ENCODE measurements around the gene RAVER1. TPM values are rescaled to one million over a fixed set of nuclear protein-coding genes. Genes with fewer than 3 reads are reported as not detected.

RAVER1 gene
- total and polyA plus RNA-seq, 2 of the 13 experiments (the other 11 are each of a cell fraction or from before 2014, with no cell fraction given), result 3.6 to 7.9 TPM

- TF ChIP-seq, protein P1, sequence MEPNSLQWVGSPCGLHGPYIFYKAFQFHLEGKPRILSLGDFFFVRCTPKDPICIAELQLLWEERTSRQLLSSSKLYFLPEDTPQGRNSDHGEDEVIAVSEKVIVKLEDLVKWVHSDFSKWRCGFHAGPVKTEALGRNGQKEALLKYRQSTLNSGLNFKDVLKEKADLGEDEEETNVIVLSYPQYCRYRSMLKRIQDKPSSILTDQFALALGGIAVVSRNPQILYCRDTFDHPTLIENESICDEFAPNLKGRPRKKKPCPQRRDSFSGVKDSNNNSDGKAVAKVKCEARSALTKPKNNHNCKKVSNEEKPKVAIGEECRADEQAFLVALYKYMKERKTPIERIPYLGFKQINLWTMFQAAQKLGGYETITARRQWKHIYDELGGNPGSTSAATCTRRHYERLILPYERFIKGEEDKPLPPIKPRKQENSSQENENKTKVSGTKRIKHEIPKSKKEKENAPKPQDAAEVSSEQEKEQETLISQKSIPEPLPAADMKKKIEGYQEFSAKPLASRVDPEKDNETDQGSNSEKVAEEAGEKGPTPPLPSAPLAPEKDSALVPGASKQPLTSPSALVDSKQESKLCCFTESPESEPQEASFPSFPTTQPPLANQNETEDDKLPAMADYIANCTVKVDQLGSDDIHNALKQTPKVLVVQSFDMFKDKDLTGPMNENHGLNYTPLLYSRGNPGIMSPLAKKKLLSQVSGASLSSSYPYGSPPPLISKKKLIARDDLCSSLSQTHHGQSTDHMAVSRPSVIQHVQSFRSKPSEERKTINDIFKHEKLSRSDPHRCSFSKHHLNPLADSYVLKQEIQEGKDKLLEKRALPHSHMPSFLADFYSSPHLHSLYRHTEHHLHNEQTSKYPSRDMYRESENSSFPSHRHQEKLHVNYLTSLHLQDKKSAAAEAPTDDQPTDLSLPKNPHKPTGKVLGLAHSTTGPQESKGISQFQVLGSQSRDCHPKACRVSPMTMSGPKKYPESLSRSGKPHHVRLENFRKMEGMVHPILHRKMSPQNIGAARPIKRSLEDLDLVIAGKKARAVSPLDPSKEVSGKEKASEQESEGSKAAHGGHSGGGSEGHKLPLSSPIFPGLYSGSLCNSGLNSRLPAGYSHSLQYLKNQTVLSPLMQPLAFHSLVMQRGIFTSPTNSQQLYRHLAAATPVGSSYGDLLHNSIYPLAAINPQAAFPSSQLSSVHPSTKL (CRISPR knock-in tag; IDR thresholded peaks at IDR 0.05), result 0 out of 2 replicates have a peak, but pooled peaks have one; percentile 19
- TF ChIP-seq ZNF24 (IDR thresholded peaks at IDR 0.05) (no peak), SAP130 (CRISPR knock-in tag; IDR thresholded peaks at IDR 0.05; ENCODE audit: low read depth) (peak; percentile 49), ZBTB7A (CRISPR knock-in tag; IDR thresholded peaks at IDR 0.05) (0 out of 2 replicates have a peak, but pooled peaks have one; percentile 28), RFX5 (IDR thresholded peaks at IDR 0.05; ENCODE audit: low read depth, low read length) (no peak), U2AF1 (optimal IDR thresholded peaks at IDR 0.05; ENCODE audit: low read depth, low read length) (no peak), TFAP4 (IDR thresholded peaks at IDR 0.05; ENCODE audit: borderline replicate concordance, low read depth) (no peak), SNAPC2 (CRISPR knock-in tag; IDR thresholded peaks at IDR 0.05) (no peak), CAMTA2 (CRISPR knock-in tag; IDR thresholded peaks at IDR 0.05; ENCODE audit: borderline replicate concordance) (no peak), ZBTB8A (CRISPR knock-in tag; IDR thresholded peaks at IDR 0.05; ENCODE audit: borderline replicate concordance, low read depth) (no peak), MIER3 (CRISPR knock-in tag; IDR thresholded peaks at IDR 0.05; ENCODE audit: borderline replicate concordance) (no peak), ZBTB1 (CRISPR knock-in tag; IDR thresholded peaks at IDR 0.05; ENCODE audit: borderline replicate concordance) (no peak), SP5 (CRISPR knock-in tag; IDR thresholded peaks at IDR 0.05; ENCODE audit: borderline replicate concordance, low read depth) (no peak), TBX3 (IDR thresholded peaks at IDR 0.05; ENCODE audit: borderline replicate concordance) (no peak), RFXANK (CRISPR knock-in tag; IDR thresholded peaks at IDR 0.05) (no peak), RBM22 (optimal IDR thresholded peaks at IDR 0.05; ENCODE audit: low read length) (no peak), GTF3A (CRISPR knock-in tag; conservative IDR thresholded peaks at IDR 0.05) (no peak), ZNF703 (CRISPR knock-in tag; IDR thresholded peaks at IDR 0.05; ENCODE audit: borderline replicate concordance) (no peak), HOXA5 (CRISPR knock-in tag; IDR thresholded peaks at IDR 0.05) (no peak)
- TF ChIP-seq, protein P2, sequence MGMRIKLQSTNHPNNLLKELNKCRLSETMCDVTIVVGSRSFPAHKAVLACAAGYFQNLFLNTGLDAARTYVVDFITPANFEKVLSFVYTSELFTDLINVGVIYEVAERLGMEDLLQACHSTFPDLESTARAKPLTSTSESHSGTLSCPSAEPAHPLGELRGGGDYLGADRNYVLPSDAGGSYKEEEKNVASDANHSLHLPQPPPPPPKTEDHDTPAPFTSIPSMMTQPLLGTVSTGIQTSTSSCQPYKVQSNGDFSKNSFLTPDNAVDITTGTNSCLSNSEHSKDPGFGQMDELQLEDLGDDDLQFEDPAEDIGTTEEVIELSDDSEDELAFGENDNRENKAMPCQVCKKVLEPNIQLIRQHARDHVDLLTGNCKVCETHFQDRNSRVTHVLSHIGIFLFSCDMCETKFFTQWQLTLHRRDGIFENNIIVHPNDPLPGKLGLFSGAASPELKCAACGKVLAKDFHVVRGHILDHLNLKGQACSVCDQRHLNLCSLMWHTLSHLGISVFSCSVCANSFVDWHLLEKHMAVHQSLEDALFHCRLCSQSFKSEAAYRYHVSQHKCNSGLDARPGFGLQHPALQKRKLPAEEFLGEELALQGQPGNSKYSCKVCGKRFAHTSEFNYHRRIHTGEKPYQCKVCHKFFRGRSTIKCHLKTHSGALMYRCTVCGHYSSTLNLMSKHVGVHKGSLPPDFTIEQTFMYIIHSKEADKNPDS (CRISPR knock-in tag; IDR thresholded peaks at IDR 0.05), result no peak
- TF ChIP-seq, protein P3, sequence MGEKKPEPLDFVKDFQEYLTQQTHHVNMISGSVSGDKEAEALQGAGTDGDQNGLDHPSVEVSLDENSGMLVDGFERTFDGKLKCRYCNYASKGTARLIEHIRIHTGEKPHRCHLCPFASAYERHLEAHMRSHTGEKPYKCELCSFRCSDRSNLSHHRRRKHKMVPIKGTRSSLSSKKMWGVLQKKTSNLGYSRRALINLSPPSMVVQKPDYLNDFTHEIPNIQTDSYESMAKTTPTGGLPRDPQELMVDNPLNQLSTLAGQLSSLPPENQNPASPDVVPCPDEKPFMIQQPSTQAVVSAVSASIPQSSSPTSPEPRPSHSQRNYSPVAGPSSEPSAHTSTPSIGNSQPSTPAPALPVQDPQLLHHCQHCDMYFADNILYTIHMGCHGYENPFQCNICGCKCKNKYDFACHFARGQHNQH (CRISPR knock-in tag; IDR thresholded peaks at IDR 0.05), result 0 out of 2 replicates have a peak, but pooled peaks have one; percentile 38
- TF ChIP-seq, protein P4, sequence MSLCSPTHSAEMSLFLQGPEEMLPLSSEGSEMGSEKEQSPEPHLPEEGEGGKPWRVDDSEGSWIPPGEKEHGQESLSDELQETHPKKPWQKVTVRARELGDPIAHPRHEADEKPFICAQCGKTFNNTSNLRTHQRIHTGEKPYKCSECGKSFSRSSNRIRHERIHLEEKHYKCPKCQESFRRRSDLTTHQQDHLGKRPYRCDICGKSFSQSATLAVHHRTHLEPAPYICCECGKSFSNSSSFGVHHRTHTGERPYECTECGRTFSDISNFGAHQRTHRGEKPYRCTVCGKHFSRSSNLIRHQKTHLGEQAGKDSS (CRISPR knock-in tag; IDR thresholded peaks at IDR 0.05; ENCODE audit: borderline replicate concordance, low read depth), result no peak
Measured at GRCh38 chr19:10335352-10335985, 2.1 kb upstream of the RAVER1 start (continued).

Data from HepG2 (cell line).